Smooth muscle cell (in vitro differentiated cells): ENCODE results near the gene PIP4K2C. TPM values are rescaled to one million over a fixed set of nuclear protein-coding genes. Genes with fewer than 3 reads are reported as not detected.
A peak's percentile ranks its signal among the peaks of the same experiment; 100 is the strongest.

Source experiments
- DNase-seq: peaks from one replicate; lab custom pipeline; 2025; ENCODE audit not compliant: unreplicated experiment; lab: John Stamatoyannopoulos, UW
- H2AFZ ChIP-seq: fragments of 200-600 bp; sonication (generic); 2 replicates; pipeline ENCODE4 v1.6.0; 2016; ENCODE audit warnings: antibody characterized with exemption, low read depth, mild to moderate bottlenecking
- H3F3A ChIP-seq: fragments of 200-600 bp; sonication (generic); 2 replicates; pipeline ENCODE4 v1.6.0; 2017; ENCODE audit warnings: antibody characterized with exemption, low read depth
- H3K27ac ChIP-seq: fragments of 200-600 bp; sonication (generic); 2 replicates; pipeline ENCODE4 v1.5.1; 2016; ENCODE audit warnings: low read depth, mild to moderate bottlenecking
- H3K27me3 ChIP-seq: fragments of 200-600 bp; sonication (generic); 2 replicates; pipeline ENCODE4 v1.6.1; 2016; ENCODE audit warnings: low read depth, mild to moderate bottlenecking
- H3K36me3 ChIP-seq: fragments of 200-600 bp; sonication (generic); 2 replicates; pipeline ENCODE4 v1.5.1; 2016; ENCODE audit warnings: low read depth
- H3K4me1 ChIP-seq: fragments of 200-600 bp; sonication (generic); 2 replicates; pipeline ENCODE4 v1.5.1; 2016; ENCODE audit warnings: low read depth
- H3K4me2 ChIP-seq: fragments of 200-600 bp; sonication (generic); 2 replicates; pipeline ENCODE4 v1.6.0; 2016; ENCODE audit warnings: mild to moderate bottlenecking
- H3K4me3 ChIP-seq: fragments of 200-600 bp; sonication (generic); 2 replicates; pipeline ENCODE4 v1.5.1; 2016; ENCODE audit warnings: mild to moderate bottlenecking
- H3K79me2 ChIP-seq: fragments of 200-600 bp; sonication (generic); 2 replicates; pipeline ENCODE4 v1.6.0; 2016; ENCODE audit warnings: low read depth, mild to moderate bottlenecking
- H3K9ac ChIP-seq: fragments of 200-600 bp; sonication (generic); 2 replicates; pipeline ENCODE4 v1.6.0; 2016; ENCODE audit warnings: low read depth
- H3K9me3 ChIP-seq: fragments of 200-600 bp; sonication (generic); replicated peaks from 2 replicates; pipeline ENCODE4 v1.5.1; 2016; ENCODE audit warnings: low read depth
- H4K20me1 ChIP-seq: fragments of 200-600 bp; sonication (generic); 2 replicates; pipeline ENCODE4 v1.6.0; 2016; ENCODE audit warnings: low read depth
- CTCF ChIP-seq: fragments of 200-600 bp; sonication (generic); IDR thresholded peaks from 2 replicates; pipeline ENCODE4 v1.5.1; 2017; ENCODE audit warnings: borderline replicate concordance, mild to moderate bottlenecking, antibody characterized with exemption; ENCODE audit not compliant: insufficient read depth, poor library complexity, severe bottlenecking
- WGBS: methylation state at CpG from one replicate; pipeline ENCODE4 v1.1.7; 2016; ENCODE audit warnings: low lambda C conversion rate; 5-methylcytosine and 5-hydroxymethylcytosine counted together
- polyA plus RNA-seq: library from polyadenylated mRNA; unstranded; fragments of >200 nt; fragmentation: Nextera tagmentation; extraction: Ambion mirVana; gene quantifications from 2 replicates; pipeline ENCODE4 v1.2.1, GENCODE V29; 2016
- total RNA-seq: library from RNA; depleted of rRNA; stranded (reverse); fragments of >200 nt; gene quantifications from 2 replicates; pipeline ENCODE4 v1.2.3, GENCODE V29; 2014

PIP4K2C gene
- total and polyA plus RNA-seq, 2 experiments from 2014 or later, result 33.3 to 39.5 TPM

- Histone ChIP-seq H3F3A (peaks cover 19% of the 10 kb centered on the region), H3K9ac (no peak overlapping the region), H3K4me2 (no peak overlapping the region), H2AFZ (no peak overlapping the region), H3K36me3 (no peaks in the 10 kb centered on the region), H3K4me1 (peaks cover 21% of the 10 kb centered on the region), H3K9me3 (no peaks in the 10 kb centered on the region), H3K4me3 (no peak overlapping the region), H3K79me2 (no peaks in the 10 kb centered on the region), H4K20me1 (no peaks in the 10 kb centered on the region), H3K27ac (no peak overlapping the region), H3K27me3 (no peaks in the 10 kb centered on the region)
- 56% methylated on average over 19 of the region's 19 CpGs for WGBS
- TF ChIP-seq CTCF, result no peak
- DNase-seq, result no peak
Observed at GRCh38 chr12:57609101-57609780, 18.2 kb downstream of the PIP4K2C start.

DNA sequence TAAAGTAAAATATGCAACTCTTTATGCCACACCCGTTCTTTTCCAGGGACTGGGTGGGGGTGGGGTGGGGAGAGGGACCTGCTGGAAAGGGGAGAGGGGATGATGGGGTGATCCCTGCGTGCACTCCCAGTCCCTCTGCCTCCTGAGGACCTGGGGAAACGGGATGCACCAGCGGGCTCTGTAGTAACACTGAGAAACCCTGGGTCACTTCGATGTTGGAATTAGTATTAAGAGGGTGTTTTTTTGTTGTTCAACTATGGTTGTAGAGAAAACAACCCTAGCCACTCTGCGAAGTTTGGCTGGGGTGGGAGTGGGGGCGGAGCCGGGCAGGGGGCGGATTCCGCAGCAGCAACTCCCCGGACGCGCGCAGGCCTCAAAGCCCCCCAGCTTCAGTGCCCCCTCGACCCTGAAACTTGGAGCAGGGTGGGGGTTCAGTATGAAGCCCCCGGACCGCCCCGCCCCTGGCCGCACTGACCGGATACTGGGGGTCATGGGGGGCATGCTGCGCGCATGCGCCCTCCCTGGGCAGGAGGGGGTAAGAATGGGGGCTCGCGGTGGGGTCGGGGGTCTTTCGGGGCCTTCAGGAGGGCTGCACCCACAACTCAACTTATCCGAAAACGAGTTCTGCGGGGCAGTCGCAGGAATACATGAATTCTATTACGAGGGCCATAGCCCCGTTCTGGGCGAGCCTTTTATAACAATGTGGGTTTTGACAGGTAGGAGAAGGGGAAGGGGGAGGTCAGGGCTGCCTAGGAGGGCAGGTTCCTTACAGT is 19.0 kb downstream of the PIP4K2C start:
- peak overlapping the region; percentile 95 for H3K4me2 ChIP-seq
- TF ChIP-seq CTCF, result no peak
- H3K9ac ChIP-seq, result no peak overlapping the region

GRCh38 chr12:57610554-57611107 is 19.6 kb downstream of the PIP4K2C start:
- TF ChIP-seq CTCF, result no peak
- Histone ChIP-seq H3K4me1 (peaks cover 17% of the 10 kb centered on the region), H3K27me3 (no peaks in the 10 kb centered on the region), H3K4me2 (peak overlapping the region; percentile 95), H3K27ac (no peak overlapping the region), H3K36me3 (no peaks in the 10 kb centered on the region), H3K9me3 (no peaks in the 10 kb centered on the region), H4K20me1 (no peaks in the 10 kb centered on the region), H3F3A (peaks cover 19% of the 10 kb centered on the region), H3K79me2 (no peaks in the 10 kb centered on the region), H3K4me3 (peak overlapping the region; percentile 77), H2AFZ (peak overlapping the region; percentile 80), H3K9ac (no peak overlapping the region)
- 4% methylated on average over 28 of the region's 29 CpGs for WGBS
- no peak for DNase-seq

More for the DNA sequence above, 19.0 kb downstream of the PIP4K2C start:
- no peaks in the 10 kb centered on the region for H4K20me1 ChIP-seq
- no peak for DNase-seq
- H2AFZ ChIP-seq, result peak overlapping the region; percentile 80
- no peaks in the 10 kb centered on the region for H3K79me2 ChIP-seq
- peaks cover 20% of the 10 kb centered on the region for H3K4me1 ChIP-seq
- no peaks in the 10 kb centered on the region for H3K9me3 ChIP-seq
- H3K27me3 ChIP-seq, result no peaks in the 10 kb centered on the region
- WGBS, result 12% methylated on average over 22 of the region's 34 CpGs
- H3F3A ChIP-seq, result peaks cover 19% of the 10 kb centered on the region
- H3K27ac ChIP-seq, result no peak overlapping the region
- peak overlapping the region; percentile 77 for H3K4me3 ChIP-seq
- H3K36me3 ChIP-seq, result no peaks in the 10 kb centered on the region
